NCI-H446 (cell line): ENCODE measurements around the gene CCZ1B.
A peak's percentile ranks its signal among the peaks of the same experiment; 100 is the strongest.
"Not testable (repeated sequence)": the region's sequence is repeated elsewhere in the genome, so short reads cannot be mapped to it uniquely, and the experiment has no call there.

ENCODE experiments used
- DNase-seq, 2 experiments: peaks; one replicate each; lab custom pipeline; 2025; lab: John Stamatoyannopoulos, UW

CCZ1B gene

DNA sequence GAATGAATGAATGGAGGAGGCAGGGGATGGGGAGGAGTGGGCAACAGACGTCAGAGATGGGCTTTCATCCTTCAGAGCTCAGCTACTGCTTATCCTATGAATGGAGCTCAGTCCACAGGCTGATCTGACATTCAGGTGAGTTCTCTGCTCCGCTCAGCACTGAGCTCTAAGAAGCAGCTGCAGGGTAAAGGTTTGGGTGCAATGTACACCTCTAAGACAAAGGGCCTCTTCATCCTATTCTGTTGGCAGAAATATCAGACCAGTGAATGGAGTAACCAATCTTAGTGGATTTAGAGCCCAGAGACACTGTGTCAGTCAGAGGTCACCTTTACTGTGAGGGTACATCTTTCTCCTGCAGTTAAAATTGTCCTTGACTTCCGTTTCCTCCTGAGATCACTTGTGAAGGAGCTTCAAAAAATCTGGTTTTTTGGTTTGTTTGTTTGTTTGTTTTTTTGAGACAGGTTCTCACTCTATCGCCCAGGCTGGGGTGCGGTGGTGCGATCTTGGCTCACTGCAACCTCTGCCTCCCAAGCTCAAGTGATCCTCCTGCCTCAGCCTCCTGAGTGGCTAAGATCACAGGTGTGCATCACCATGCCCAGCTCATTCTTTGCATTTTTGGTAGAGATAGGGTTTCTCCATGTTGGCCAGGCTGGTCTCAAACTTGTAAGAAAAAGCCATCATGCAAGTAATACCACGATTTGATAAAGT is 5.1 kb upstream of the CCZ1B start:
- no peak for DNase-seq

GRCh38 chr7:6830026-6830425 is 4.0 kb upstream of the CCZ1B start:
- DNase-seq, result not testable (repeated sequence)

- DNase-seq, result not testable (repeated sequence)
These were observed 3.5 kb upstream of the CCZ1B start for GRCh38 chr7:6829616-6830015.

- DNase-seq, result peak in 1 of 2 experiments; percentile 8
These were observed 1.1 kb upstream of the CCZ1B start for GRCh38 chr7:6827180-6827579.

DNA sequence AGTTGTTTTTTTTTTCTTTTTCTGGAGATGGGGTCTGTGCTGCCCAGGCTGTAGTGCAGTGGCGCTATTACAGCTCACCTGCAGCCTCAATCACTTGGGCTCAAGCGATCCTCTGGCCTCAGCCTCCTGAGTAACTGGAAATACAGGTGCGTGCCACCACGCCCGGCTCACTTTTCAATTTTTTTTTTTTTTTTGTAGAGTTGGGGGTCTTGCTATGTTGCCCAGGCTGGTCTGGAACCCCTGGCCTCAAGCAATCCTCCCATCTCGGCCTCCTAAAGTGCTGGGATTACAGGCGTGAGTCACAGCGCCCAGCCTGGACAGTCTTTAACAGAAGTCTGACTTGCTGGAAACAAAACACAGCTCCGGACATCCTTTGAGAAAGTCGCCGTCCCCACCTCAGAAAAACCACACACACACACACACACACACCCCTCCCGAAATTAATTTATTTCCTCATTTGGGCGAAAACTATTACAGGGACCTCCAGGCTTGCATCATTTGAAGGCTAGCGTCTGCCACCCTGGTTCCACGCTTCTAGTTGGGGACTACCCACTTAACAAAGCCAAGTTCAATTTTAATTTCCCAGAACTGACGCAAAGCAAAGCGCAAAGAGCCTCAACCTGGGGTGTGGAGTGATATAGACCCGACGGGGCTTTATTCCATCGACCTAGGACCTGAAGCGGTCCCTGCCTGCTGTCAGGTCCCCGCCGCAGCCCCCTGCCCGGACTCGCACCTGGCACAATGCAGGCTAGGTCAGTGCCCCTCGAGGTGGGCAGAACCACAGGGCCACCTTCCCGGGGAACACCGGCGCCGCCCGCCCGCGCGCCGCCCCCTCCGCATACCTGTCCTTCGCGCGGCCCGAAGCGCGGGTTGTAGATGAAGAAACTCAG is 594 bp downstream of the CCZ1B start:
- DNase-seq, result not testable (repeated sequence)

DNA sequence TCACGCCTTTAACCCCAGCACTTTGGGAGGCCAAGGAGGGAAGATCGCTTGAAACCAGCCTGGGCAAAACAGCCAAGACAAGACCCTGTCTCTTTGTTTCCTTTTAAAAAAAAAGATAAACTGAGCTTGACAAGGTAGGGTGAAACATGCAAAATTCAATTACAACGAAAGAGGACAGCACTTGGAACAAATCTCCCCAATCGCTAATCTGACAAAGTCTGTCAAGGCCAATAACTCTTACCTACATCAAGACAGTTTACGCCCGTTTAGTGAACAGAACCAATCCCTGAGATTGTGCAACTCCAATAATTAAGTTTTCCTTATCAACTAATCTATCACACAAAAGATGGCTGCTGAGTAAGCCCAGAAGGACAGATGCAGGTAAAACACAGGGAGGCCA is 4.5 kb downstream of the CCZ1B start:
- not testable (repeated sequence) for DNase-seq

GRCh38 chr7:6815470-6815869 is 10.6 kb downstream of the CCZ1B start:
- DNase-seq, result not testable (repeated sequence)

DNA sequence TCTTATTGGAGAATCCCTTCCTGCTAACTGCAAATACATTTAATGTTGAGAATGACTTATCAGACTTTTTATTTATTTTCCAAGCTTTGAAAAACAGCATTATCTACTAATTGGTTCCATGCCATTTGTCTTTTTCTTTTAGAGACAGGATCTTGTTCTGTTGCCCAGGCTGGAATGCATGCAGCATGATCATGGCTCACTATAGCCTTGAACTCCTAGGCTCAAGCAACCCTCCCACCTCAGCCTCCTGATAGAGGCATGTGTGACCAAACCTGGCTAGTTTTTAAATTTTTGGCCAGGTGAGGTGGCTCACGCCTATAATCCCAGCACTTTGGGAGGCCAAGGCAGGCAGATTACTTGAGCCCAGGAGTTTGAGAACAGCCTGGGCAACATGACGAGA is 13.1 kb downstream of the CCZ1B start:
- not testable (repeated sequence) for DNase-seq

GRCh38 chr7:6807959-6808358 is 18.1 kb downstream of the CCZ1B start:
- not testable (repeated sequence) for DNase-seq

- not testable (repeated sequence) for DNase-seq
These were observed 18.6 kb downstream of the CCZ1B start for GRCh38 chr7:6807393-6807918.

GRCh38 chr7:6800331-6800730 is 25.7 kb downstream of the CCZ1B start:
- not testable (repeated sequence) for DNase-seq

DNA sequence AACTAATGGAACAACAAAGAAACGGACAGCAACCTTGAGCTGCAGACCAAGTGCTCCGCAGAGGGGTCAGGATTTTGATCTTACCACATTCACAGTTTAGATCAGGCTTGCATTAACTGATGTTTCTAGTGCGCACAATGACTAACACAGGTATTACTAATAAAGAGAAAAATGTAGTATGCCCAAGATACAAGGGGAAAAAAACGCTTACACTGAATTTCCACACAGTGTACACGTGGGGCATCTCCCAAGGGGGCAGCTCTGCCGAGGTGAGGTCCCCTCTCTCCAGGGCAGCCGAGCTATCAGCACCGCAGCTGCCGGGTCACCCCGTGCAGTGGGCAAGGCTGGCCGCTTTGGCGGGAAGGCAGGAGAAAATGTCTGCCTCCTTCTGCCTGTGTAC is 26.2 kb downstream of the CCZ1B start:
- DNase-seq, result not testable (repeated sequence)

GRCh38 chr7:6798047-6798446 is 28.0 kb downstream of the CCZ1B start:
- DNase-seq, result not testable (repeated sequence)

- not testable (repeated sequence) for DNase-seq
These were observed 28.9 kb downstream of the CCZ1B start for GRCh38 chr7:6797218-6797617.

GRCh38 chr7:6794276-6794675 is 31.8 kb downstream of the CCZ1B start:
- DNase-seq, result not testable (repeated sequence)

DNA sequence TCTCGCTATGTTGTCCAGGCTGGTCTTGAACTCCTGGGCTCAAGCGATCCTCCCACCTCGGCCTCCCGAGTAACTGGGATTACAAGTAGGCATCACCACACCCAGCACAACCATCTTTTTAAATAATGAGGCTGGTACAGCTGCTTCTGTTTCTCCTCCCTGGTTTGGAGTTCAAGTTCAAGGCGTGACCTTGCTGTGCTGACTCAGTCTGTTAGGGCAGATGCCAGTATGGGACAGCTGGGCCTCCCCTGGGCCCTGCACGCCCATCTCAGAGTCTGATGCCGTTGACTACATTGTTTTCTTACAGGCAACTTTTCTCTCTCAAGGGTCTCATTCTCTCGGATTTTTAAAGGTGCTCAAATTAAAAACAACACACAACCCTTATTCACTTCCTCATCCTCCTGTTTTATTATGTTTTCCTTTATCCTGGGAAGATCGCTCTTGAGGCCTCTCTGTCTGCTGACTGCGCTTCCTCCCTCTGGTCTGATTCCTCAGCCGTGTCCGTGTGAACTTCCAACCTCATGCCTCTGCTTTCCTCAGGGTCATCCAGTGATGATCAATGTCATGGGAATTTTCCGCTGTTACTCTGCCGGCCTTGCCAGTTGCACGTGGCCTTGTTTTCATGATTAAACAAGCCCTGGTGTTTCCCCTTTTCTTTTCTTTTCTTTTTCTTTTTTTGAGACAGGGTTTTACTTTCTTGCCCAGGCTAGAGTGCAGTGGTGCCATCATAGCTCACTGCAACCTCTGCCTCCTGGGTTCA is 33.8 kb downstream of the CCZ1B start:
- DNase-seq, result not testable (repeated sequence)

GRCh38 chr7:6789353-6789752 is 36.7 kb downstream of the CCZ1B start:
- not testable (repeated sequence) for DNase-seq

- not testable (repeated sequence) for DNase-seq
These were observed 44.5 kb downstream of the CCZ1B start for GRCh38 chr7:6781581-6781980.

- not testable (repeated sequence) for DNase-seq
These were observed 64.9 kb downstream of the CCZ1B start for GRCh38 chr7:6761186-6761585.

GRCh38 chr7:6753964-6754363 is 72.1 kb downstream of the CCZ1B start, which contains the start of gene RSPH10B2:
Gene RSPH10B2 (plus strand): TSS chr7:6754103. CDS start chr7:6757678, 3,575 bp downstream.
- not testable (repeated sequence) for DNase-seq

DNA sequence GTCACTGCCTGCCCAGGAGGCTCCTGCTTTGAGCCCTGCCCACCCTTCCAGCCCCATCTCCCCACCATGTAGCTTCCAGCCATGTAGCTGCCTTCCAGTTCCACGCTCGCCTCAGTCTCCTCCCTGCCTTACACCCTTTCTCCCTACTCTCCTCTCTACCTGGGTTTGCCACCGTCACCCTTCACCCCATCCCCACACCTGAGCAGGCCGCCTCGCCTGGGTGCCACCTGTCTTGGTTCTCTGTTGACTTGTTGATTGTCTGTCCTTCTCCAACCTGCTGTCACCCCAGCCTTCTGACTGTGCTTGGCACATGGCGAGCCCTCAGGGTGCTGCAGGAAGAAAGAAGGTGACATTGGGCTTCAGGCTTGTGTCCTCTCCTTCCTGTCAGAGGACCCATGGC is 75.9 kb downstream of the CCZ1B start:
- not testable (repeated sequence) for DNase-seq

- DNase-seq, result not testable (repeated sequence)
These were observed 76.7 kb downstream of the CCZ1B start for GRCh38 chr7:6749335-6749734.
